BJ (cell line): ENCODE measurements around the gene ELMOD1. TPM values are rescaled to one million over a fixed set of nuclear protein-coding genes. Genes with fewer than 3 reads are reported as not detected.

ENCODE experiments used
- CTCF ChIA-PET: fragments of 350-600 bp; formaldehyde crosslinking; extraction: SDS; loops from one replicate; lab custom pipeline; 2021; ENCODE audit warnings: antibody characterized with exemption, inconsistent platforms; lab: Yijun Ruan, JAX
- POLR2A ChIA-PET: fragments of 300-600 bp; sonication (Branson Sonifier 250); formaldehyde crosslinking; extraction: SDS; loops from one replicate; lab custom pipeline; 2021; ENCODE audit warnings: antibody characterized with exemption; lab: Charles Lee
- DNase-seq: peaks from one replicate; pipeline ENCODE4 v3.0.0-alpha.2; 2011; ENCODE audit warnings: low read depth
- H3K27me3 ChIP-seq: 2 replicates; pipeline ENCODE4 v1.6.0; 2011; ENCODE audit warnings: low read length; ENCODE audit not compliant: control insufficient read depth, insufficient read depth
- H3K36me3 ChIP-seq: 2 replicates; pipeline ENCODE4 v1.5.1; 2011; ENCODE audit warnings: low read length; ENCODE audit not compliant: control insufficient read depth, insufficient read depth
- H3K4me3 ChIP-seq: 2 replicates; pipeline ENCODE4 v1.5.1; 2011; ENCODE audit warnings: low read depth, mild to moderate bottlenecking, control low read depth, low read length
- polyA plus RNA-seq: library from polyadenylated mRNA; depleted of rRNA; stranded (reverse); fragments of >200 nt; gene quantifications from 2 replicates; pipeline ENCODE4 v1.2.3, GENCODE V29; 2011
- TF ChIP-seq, protein P1 (sequence below): IDR thresholded peaks from 2 replicates; pipeline ENCODE4 v1.5.1; 2011; ENCODE audit warnings: low read depth, mild to moderate bottlenecking, control low read depth, inconsistent platforms, low read length, moderate library complexity; ENCODE audit not compliant: insufficient read depth

ELMOD1 gene
- polyA plus RNA-seq, 1 experiment = 0.04 TPM

DNA sequence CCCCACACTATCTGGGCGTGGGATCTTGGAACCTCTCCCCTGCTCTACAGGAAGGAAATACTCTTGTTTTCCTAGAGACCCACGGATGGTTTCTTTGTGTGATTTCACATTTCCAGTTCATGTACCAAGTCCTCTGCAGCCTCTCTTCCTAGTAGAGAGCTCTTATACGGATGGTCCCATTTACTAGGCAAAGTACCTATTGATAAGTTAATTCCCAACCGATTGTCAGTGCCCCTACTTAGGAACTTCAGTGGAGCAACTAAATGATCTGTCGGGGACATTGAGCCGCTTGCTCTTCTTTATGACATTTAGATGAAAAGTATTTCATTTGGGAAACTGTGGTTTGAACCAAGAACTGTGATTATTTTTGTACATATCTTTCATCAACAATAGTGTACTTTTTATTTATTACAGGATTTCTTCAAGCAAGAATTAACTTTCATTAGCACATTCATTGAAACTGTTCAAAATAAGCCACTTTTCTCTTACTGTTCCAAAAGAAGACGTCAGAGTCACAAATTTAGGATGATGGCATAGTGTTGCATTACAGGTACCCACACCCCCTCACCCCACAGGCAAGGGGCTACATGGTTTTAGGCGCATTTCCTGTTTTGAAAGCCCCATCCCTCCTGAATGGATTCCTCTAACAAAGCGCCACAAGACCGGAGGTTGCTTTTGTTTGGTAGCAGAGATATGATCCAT is 34.2 kb downstream of the ELMOD1 start:
- Histone ChIP-seq H3K27me3 (peaks cover 2% of the 10 kb centered on the region; the same call in 1 of the 2 replicates), H3K36me3 (no peaks in the 10 kb centered on the region), H3K4me3 (no peak overlapping the region)
- ChIA-PET POLR2A (no interaction called here), CTCF (no interaction called here)
- TF ChIP-seq, protein P1, sequence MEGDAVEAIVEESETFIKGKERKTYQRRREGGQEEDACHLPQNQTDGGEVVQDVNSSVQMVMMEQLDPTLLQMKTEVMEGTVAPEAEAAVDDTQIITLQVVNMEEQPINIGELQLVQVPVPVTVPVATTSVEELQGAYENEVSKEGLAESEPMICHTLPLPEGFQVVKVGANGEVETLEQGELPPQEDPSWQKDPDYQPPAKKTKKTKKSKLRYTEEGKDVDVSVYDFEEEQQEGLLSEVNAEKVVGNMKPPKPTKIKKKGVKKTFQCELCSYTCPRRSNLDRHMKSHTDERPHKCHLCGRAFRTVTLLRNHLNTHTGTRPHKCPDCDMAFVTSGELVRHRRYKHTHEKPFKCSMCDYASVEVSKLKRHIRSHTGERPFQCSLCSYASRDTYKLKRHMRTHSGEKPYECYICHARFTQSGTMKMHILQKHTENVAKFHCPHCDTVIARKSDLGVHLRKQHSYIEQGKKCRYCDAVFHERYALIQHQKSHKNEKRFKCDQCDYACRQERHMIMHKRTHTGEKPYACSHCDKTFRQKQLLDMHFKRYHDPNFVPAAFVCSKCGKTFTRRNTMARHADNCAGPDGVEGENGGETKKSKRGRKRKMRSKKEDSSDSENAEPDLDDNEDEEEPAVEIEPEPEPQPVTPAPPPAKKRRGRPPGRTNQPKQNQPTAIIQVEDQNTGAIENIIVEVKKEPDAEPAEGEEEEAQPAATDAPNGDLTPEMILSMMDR = no peak
- no peak for DNase-seq

DNA sequence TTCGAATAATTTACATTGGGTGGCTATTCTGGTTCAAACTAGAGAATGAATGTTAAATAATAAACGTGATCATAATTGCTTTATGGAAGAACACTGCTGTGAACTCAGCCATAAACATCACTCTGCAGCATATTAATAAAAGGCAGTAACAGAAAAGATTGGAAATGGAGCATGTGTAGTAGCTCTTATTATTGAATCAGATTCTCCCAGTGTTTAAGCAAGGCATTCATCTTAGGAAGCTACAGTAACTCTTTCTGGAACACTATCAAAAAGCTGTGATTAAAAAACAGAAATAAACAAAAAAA is 34.7 kb downstream of the ELMOD1 start:
- TF ChIP-seq, protein P1 = no peak
- ChIA-PET CTCF (no interaction called here), POLR2A (no interaction called here)
- Histone ChIP-seq H3K4me3 (no peak overlapping the region), H3K36me3 (no peaks in the 10 kb centered on the region), H3K27me3 (peaks cover 2% of the 10 kb centered on the region; the same call in 1 of the 2 replicates)
- DNase-seq = no peak

DNA sequence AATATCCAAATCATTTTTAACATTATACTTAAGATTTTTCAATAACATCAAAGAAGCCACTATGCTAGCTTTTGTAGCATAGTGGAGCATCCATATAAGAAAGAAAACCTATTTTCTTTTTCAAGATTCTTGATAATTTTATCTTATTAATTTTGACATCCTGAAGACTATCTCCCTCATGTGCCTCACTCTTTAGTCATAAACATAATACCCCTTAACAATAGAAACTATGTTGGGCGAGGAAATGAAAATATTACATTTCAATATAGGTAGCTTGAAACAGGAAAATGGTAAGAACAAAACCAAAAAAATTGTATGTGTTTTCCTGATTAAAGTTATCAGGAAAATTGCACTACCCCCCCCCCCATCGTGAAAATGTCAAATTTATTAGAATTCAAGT is 40.1 kb downstream of the ELMOD1 start:
- ChIA-PET POLR2A (no interaction called here), CTCF (interaction anchor here (0.6 kb wide), 1 partner anchor 723 kb away, joined by 3 read pairs; no protein-coding TSS in a partner anchor)
- Histone ChIP-seq H3K27me3 (peaks cover 2% of the 10 kb centered on the region; the same call in 1 of the 2 replicates), H3K36me3 (no peaks in the 10 kb centered on the region), H3K4me3 (no peak overlapping the region)
- no peak for DNase-seq
- TF ChIP-seq, protein P1 = no peak

DNA sequence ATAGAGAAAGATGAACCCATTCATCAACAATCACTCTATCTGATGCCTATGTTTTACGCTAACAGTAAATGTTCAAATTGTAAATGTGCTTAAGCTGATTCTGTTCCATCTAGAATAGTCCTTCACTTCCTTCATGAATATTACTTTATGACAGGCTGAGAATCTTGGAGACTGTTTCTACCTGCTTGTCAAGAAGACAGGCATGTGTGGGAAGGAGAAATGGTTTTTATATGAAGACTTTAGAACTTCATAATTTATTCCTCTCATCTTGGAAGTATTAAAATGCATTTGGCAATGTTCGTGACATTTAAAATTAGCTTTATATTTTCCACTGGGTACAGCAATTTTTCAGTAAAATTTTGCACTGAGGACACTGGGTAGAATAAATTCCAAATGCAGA is 41.0 kb downstream of the ELMOD1 start:
- ChIA-PET POLR2A (interaction anchor here (0.7 kb wide), 1 partner anchor 22 kb away, joined by 4 read pairs; no protein-coding TSS in a partner anchor), CTCF (interaction anchor here (0.8 kb wide), 1 partner anchor 14 kb away, joined by 4 read pairs; no protein-coding TSS in a partner anchor)
- Histone ChIP-seq H3K27me3 (peaks cover 2% of the 10 kb centered on the region; the same call in 1 of the 2 replicates), H3K4me3 (no peak overlapping the region), H3K36me3 (no peaks in the 10 kb centered on the region)
- TF ChIP-seq, protein P1 = no peak
- DNase-seq = no peak

DNA sequence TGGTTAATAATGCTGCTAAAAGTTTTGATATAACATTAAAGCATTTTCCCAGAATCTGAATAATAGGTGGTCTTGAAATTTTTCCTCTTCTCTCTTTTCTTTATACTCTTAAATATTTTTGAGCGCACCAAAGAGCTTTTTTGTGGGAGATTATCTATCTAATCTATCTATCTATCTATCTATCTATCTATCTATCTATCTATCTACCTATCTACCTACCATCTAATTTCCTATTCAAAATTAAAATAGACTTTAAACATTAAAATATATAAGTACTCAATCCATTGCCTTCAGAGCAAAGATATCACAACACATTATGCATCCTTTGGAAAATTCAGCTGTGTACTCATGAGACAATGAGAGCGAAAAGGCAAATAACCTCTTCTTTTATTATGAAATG is 55.8 kb downstream of the ELMOD1 start:
- POLR2A ChIA-PET = no interaction called here
- Histone ChIP-seq H3K36me3 (no peaks in the 10 kb centered on the region), H3K27me3 (no peaks in the 10 kb centered on the region), H3K4me3 (no peak overlapping the region)
- TF ChIP-seq, protein P1 = no peak
- no peak for DNase-seq
- CTCF ChIA-PET = interaction anchor here (0.6 to 1.2 kb wide), 2 partner anchors 13 to 15 kb away, joined by 4 read pairs; no protein-coding TSS in a partner anchor
